ENCODE measurements around the gene MEGF9. TPM values are rescaled to one million over a fixed set of nuclear protein-coding genes. Genes with fewer than 3 reads are reported as not detected.
"Not testable (repeated sequence)": the region's sequence is repeated elsewhere in the genome, so short reads cannot be mapped to it uniquely, and the experiment has no call there.

The MEGF9 gene
- polyA plus RNA-seq, 4 donors: 17.0 to 20.4 (median 18.6) TPM

DNA sequence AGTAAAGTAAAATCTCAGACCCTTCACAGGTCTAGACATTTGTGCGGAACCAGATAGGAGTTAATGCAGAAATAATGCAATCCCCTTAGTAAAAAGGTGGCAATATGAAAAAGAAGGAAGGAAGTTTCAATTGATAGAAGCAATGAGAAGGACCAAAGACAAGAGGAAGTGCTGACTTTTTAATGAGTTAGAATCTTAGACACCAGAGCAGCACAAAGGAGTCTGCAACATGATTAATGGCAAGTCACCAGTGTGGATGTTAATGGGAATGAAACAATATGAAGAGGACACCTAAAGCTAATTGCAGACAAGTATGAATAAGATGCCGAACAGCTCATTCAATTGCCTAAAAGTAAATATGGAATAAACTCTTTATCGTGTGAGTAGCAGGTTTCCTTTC, 50.9 kb downstream of the MEGF9 start:
- DNase-seq (ENCODE audit: low read depth in 4 of 4, low spot score in 3 of 4): no peak

- no peak for DNase-seq (ENCODE audit: low read depth in 4 of 4, low spot score in 3 of 4)
Observed at GRCh38 chr9:120662513-120662912, 51.8 kb downstream of the MEGF9 start.

DNA sequence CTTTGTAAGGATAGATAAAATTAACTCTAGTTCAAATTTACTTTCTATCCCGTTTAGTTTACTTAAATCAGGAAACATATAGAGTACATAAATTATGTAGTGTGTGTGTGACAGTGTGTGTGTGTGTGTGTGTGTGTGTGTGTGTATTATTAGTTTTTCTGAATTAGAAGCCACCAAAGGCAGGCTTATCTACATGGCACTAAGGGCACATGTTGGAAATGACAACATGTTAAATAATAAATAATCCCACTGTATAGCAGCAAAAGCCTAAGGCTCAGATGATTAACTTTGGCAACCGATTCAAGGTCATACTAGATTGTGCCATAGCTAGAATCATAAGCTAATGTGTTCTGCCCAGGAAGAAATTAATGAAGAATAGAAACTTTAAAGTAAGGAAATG, 54.6 kb downstream of the MEGF9 start:
- no peak for DNase-seq (ENCODE audit: low read depth in 4 of 4, low spot score in 3 of 4)

DNA sequence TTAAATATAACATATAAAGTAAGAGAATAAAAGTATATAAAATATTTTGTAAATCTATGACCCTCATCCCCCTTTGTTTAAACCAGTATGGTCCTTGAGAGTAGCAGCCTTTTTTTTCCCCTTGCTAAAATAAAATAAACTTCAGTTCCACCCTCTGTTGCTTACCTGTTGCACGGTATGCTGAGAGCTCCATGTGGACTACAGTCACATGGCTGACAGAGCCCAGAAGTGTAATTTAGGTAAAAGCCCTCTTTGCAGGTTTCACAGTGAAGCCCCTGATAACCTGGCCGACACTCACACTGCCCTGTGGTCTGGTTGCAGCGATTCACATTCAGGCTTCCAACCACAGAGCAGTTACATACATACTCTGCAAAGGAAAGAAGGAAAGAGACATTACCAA, 55.1 kb downstream of the MEGF9 start:
- DNase-seq (ENCODE audit: low read depth in 4 of 4, low spot score in 3 of 4): no peak

GRCh38 chr9:120655005-120655622, 59.2 kb downstream of the MEGF9 start:
- DNase-seq (ENCODE audit: low read depth in 4 of 4, low spot score in 3 of 4): no peak

DNA sequence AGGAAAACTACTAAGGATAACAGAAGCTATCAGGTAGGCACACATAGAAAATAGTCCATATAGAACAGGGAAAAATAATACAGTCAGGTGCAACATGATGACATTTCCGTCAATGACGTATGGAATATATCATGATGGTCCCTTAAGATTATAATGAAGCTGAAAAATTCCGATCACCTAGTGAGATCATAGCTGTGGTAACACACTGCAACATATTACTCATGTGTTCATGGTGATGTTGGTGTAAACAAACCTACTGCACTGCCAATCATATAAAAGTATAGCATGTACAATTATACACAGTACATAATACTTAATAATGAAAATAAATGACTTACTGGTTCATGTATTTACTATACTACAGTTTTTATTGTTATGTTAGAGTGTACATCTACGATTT, 60.0 kb downstream of the MEGF9 start:
- DNase-seq (ENCODE audit: low read depth in 4 of 4, low spot score in 3 of 4): no peak

DNA sequence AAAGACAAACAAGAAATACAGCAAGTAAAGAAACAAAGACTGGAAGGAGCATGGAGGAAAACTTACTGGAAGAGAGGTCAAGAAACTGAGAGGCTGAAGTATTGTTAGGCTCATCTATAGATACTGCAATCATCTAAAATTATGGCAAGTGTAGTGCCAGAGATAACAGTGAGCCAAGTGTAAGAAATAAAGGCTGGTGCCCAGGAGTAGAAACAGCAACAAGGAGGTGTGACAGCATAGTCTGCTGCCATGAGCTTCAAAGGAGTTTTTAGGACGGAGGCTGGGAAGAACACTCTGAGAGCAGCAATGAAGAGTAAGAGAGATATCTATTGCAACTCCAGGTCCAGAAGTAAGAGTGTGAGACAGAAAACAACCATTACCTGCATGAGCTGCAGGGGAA, 60.5 kb downstream of the MEGF9 start:
- DNase-seq (ENCODE audit: low read depth in 4 of 4, low spot score in 3 of 4): no peak

DNA sequence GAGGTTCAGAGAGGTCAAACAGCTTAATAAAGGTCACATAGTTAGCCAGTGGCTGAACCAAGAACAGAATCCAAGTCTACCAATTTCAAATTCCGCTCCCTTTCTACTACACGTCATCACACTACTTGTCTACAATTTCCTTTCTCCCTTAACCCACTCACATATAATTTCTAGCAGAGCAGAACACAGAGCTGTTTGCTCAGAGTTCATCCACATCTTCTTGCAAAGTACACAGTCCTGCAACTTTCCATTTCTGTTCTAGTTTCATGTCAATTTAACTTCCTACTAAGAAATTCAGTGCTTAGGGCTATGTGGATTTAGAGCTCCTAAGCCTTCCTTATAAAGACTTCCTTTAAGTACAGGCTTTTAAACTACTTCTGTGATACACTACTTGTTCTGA, 61.3 kb downstream of the MEGF9 start:
- no peak for DNase-seq (ENCODE audit: low read depth in 4 of 4, low spot score in 3 of 4)

- DNase-seq (ENCODE audit: low read depth in 4 of 4, low spot score in 3 of 4): no peak
Observed at GRCh38 chr9:120650352-120650751, 63.9 kb downstream of the MEGF9 start.

GRCh38 chr9:120648581-120649197, 65.6 kb downstream of the MEGF9 start:
- DNase-seq (ENCODE audit: low read depth in 4 of 4, low spot score in 3 of 4): no peak

DNA sequence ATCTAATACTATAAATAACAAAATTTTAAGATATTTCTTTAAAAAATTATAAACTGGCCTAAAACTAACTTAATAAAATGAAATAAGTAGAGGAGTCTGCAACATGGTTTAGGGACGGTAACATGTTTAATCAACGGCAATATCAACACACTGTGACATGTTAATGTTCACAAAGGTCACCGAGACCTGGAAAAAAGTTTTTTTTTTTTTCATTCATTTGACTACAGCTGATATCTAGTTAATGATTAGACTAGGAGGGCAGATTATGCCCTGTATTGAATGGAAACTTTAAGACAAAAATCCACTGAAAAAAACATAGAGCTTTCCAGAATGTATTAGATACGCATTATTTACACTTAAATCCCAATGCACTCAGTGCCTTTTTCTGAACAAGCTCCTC, 67.3 kb downstream of the MEGF9 start:
- no peak for DNase-seq (ENCODE audit: low read depth in 4 of 4, low spot score in 3 of 4)

- DNase-seq (ENCODE audit: low read depth in 4 of 4, low spot score in 3 of 4): no peak
Observed at GRCh38 chr9:120645760-120646159, 68.5 kb downstream of the MEGF9 start.

DNA sequence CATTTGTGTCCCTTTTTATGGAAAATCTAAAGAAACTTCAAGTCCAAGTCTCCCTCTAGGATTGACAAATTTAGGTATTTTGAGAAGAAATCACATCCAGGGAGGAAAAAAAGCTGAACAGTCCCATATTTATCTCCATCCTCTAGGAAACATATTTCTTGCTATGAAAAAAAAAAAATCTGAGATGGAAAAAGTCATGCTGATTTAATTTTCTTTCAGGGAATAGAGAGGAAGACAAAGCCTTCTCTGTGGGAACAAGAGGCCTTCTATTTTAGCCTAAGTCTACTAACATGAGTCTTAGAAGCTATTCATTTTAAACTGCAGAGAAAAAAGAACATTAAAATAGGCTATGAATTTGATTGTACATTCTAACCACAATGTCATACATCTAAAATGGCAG, 71.2 kb downstream of the MEGF9 start:
- DNase-seq (ENCODE audit: low read depth in 4 of 4, low spot score in 3 of 4): no peak

GRCh38 chr9:120642129-120642770, 72.0 kb downstream of the MEGF9 start:
- no peak for DNase-seq (ENCODE audit: low read depth in 4 of 4, low spot score in 3 of 4)

- DNase-seq (ENCODE audit: low read depth in 4 of 4, low spot score in 3 of 4): not testable (repeated sequence)
Observed at GRCh38 chr9:120640874-120641273, 73.4 kb downstream of the MEGF9 start.

GRCh38 chr9:120640380-120640779, 73.9 kb downstream of the MEGF9 start:
- DNase-seq (ENCODE audit: low read depth in 4 of 4, low spot score in 3 of 4): no peak

DNA sequence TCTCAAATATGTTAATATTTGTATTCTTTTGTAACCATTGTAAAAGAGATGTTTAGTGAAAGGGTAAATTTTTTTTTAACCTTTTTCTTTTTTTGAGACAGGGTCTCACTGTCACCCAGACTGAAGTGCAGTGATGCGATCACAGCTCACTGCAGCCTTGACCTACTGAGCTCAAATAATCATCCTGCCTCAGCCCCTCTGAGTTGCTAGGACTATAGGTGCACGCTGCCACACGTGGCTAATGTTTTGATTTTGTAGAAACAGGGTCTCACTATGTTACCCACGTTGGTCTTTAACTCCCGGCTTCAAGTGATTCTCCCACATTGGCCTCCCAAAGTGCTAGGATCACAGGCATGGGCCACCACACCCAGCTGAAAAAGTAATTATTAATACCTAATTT, 76.4 kb downstream of the MEGF9 start:
- no peak for DNase-seq (ENCODE audit: low read depth in 4 of 4, low spot score in 3 of 4)

GRCh38 chr9:120636194-120636957, 77.9 kb downstream of the MEGF9 start:
- DNase-seq (ENCODE audit: low read depth in 4 of 4, low spot score in 3 of 4): no peak

GRCh38 chr9:120635011-120635410, 79.3 kb downstream of the MEGF9 start:
- no peak for DNase-seq (ENCODE audit: low read depth in 4 of 4, low spot score in 3 of 4)

DNA sequence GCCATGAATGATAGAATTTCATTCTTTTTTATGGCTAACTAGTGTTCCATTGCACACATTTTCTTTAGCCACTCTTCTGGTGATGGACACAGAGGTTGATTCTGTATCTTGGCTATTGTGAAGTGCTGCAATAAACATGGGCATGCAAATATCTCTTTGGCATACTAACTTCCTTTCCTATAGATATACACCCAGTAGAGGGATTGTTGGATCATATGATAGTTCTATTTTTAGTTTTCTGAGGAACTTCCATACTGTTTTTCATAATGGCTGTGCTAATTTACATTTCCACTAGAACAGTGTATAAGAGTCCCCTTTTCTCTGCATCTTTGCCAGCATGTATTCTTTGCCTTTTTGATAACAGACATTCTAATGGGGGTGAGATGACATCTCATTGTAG, 83.9 kb downstream of the MEGF9 start:
- no peak for DNase-seq (ENCODE audit: low read depth in 4 of 4, low spot score in 3 of 4)

- DNase-seq (ENCODE audit: low read depth in 4 of 4, low spot score in 3 of 4): not testable (repeated sequence)
Observed at GRCh38 chr9:120628925-120629497, 85.3 kb downstream of the MEGF9 start.

Data from left renal pelvis (tissue), 4 donors.